ENCODE measurements around the gene HAGH. TPM values are rescaled to one million over a fixed set of nuclear protein-coding genes. Genes with fewer than 3 reads are reported as not detected.

The HAGH gene
- total and polyA plus RNA-seq, 9 of the 15 experiments (the other 6 are each of a cell fraction or from before 2014, with no cell fraction given), result 0.46 to 35.1 (median 16.8) TPM

- TF ChIP-seq BCLAF1 (IDR thresholded peaks at IDR 0.05; ENCODE audit: borderline replicate concordance in 1 of 2, control insufficient read depth in 1 of 2, low read depth in 2 of 2, low read length in 1 of 2) (no peak), JUNB (CRISPR knock-in tag; conservative IDR thresholded peaks at IDR 0.05) (no peak), ZNF696 (CRISPR knock-in tag; conservative IDR thresholded peaks at IDR 0.05) (no peak), FOXM1 (IDR thresholded peaks at IDR 0.05; ENCODE audit: low read depth) (peak; percentile 82), FOXM1 (CRISPR knock-in tag; IDR thresholded peaks at IDR 0.05; ENCODE audit: low read depth) (0 out of 2 replicates have a peak, but pooled peaks have one; percentile 63), ELK3 (CRISPR knock-in tag; IDR thresholded peaks at IDR 0.05) (no peak), CLOCK (CRISPR knock-in tag; IDR thresholded peaks at IDR 0.05; ENCODE audit: borderline replicate concordance) (no peak), E2F8 (IDR thresholded peaks at IDR 0.05; ENCODE audit: low read depth, partially characterized antibody) (no peak), MTA1 (IDR thresholded peaks at IDR 0.05; ENCODE audit: borderline replicate concordance) (no peak), ZKSCAN3 (CRISPR knock-in tag; IDR thresholded peaks at IDR 0.05) (no peak), BRCA1 (IDR thresholded peaks at IDR 0.05) (no peak), BRCA1 (CRISPR knock-in tag; IDR thresholded peaks at IDR 0.05) (no peak), SNIP1 (IDR thresholded peaks at IDR 0.05; ENCODE audit: low read depth) (no peak), CHCHD3 (CRISPR knock-in tag; IDR thresholded peaks at IDR 0.05) (no peak), SP1 (CRISPR knock-in tag; IDR thresholded peaks at IDR 0.05) (peak; percentile 87), KLF10 (CRISPR knock-in tag; IDR thresholded peaks at IDR 0.05) (no peak), FOSL1 (tag; conservative IDR thresholded peaks at IDR 0.05) (0 out of 2 replicates have a peak, but pooled peaks have one; percentile 27), ATF7 (IDR thresholded peaks at IDR 0.05) (peak; percentile 84), FOS (IDR thresholded peaks at IDR 0.05; ENCODE audit: extremely low read depth, insufficient read length) (peak; percentile 94)
These were observed at the start of gene HAGH, which contains the start of gene FAHD1 (continued) for GRCh38 chr16:1826691-1827573.

All from K562 (cell line).